T1000 (cell line): ENCODE results near the gene RANBP17.
"Not testable (repeated sequence)": the region's sequence is repeated elsewhere in the genome, so short reads cannot be mapped to it uniquely, and the experiment has no call there.

ENCODE experiments used
- DNase-seq: peaks from one replicate; lab custom pipeline; 2025; ENCODE audit warnings: mixed read lengths; lab: John Stamatoyannopoulos, UW

Gene RANBP17

GRCh38 chr5:170941788-170942187, 80.0 kb downstream of the RANBP17 start:
- DNase-seq: no peak

- DNase-seq: no peak
Observed at GRCh38 chr5:170945275-170945674, 83.5 kb downstream of the RANBP17 start.

- DNase-seq: no peak
Observed at GRCh38 chr5:170960567-170960966, 98.7 kb downstream of the RANBP17 start.

GRCh38 chr5:170963521-170963920, 101.7 kb downstream of the RANBP17 start:
- no peak for DNase-seq

GRCh38 chr5:170974461-170974860, 112.6 kb downstream of the RANBP17 start:
- no peak for DNase-seq

GRCh38 chr5:170980261-170980660, 118.4 kb downstream of the RANBP17 start:
- DNase-seq: not testable (repeated sequence)

- DNase-seq: no peak
Observed at GRCh38 chr5:170985486-170985885, 123.7 kb downstream of the RANBP17 start.

GRCh38 chr5:170986598-170986997, 124.8 kb downstream of the RANBP17 start:
- no peak for DNase-seq

GRCh38 chr5:170993476-170993875, 131.7 kb downstream of the RANBP17 start:
- DNase-seq: no peak

- no peak for DNase-seq
Observed at GRCh38 chr5:171010086-171010485, 148.3 kb downstream of the RANBP17 start.

- no peak for DNase-seq
Observed at GRCh38 chr5:171010816-171011215, 149.0 kb downstream of the RANBP17 start.

- no peak for DNase-seq
Observed at GRCh38 chr5:171023508-171023907, 161.7 kb downstream of the RANBP17 start.

- DNase-seq: no peak
Observed at GRCh38 chr5:171024084-171024483, 162.3 kb downstream of the RANBP17 start.

- no peak for DNase-seq
Observed at GRCh38 chr5:171029401-171029800, 167.6 kb downstream of the RANBP17 start.

- DNase-seq: no peak
Observed at GRCh38 chr5:171031977-171032376, 170.2 kb downstream of the RANBP17 start.

- DNase-seq: no peak
Observed at GRCh38 chr5:171032435-171032973, 170.7 kb downstream of the RANBP17 start.

GRCh38 chr5:171041893-171042292, 180.1 kb downstream of the RANBP17 start:
- DNase-seq: not testable (repeated sequence)

- no peak for DNase-seq
Observed at GRCh38 chr5:171050916-171051315, 189.1 kb downstream of the RANBP17 start.

GRCh38 chr5:171055875-171056454, 194.1 kb downstream of the RANBP17 start:
- no peak for DNase-seq

GRCh38 chr5:171067540-171068130, 205.8 kb downstream of the RANBP17 start:
- DNase-seq: no peak

GRCh38 chr5:171074747-171075146, 212.9 kb downstream of the RANBP17 start:
- DNase-seq: no peak

- DNase-seq: no peak
Observed at GRCh38 chr5:171080186-171080938, 218.5 kb downstream of the RANBP17 start.

GRCh38 chr5:171081319-171081718, 219.5 kb downstream of the RANBP17 start:
- DNase-seq: no peak
